Heart left ventricle (tissue), 13 donors: ENCODE data around the gene TMEM208.

Source experiments
- POLR2A ChIP-seq, 2 donors: fragments of 450-650 bp; IDR thresholded peaks; one replicate each; pipeline ENCODE4 v1.6.1; 2017; ENCODE audit warnings: antibody characterized with exemption in 2 of 2, mild to moderate bottlenecking in 2 of 2, moderate library complexity in 2 of 2
- TF ChIP-seq, protein P1 (sequence below), 12 donors: fragments of 200-600 bp; sonication (generic) in 4 of 12; IDR thresholded peaks; one replicate each; pipeline versions ENCODE4 v1.5.0 to v1.8.0; 2018 to 2022; ENCODE audit warnings: antibody characterized with exemption in 12 of 12, mild to moderate bottlenecking in 5 of 12
- donor health status: ischemic (EF 13 %, LVEDD 7.1; RV severe dilation, severe dysfunction).
- donor health status: DM: no; HTN: yes; CAD: no.
- donor health status: DM: no; HTN: no; CAD: no.
- donor health status: ischemic (EF 25% LVEDD 6.9; RV normal size, moderate dysfunction).
- donor health status: ischemic (EF 25% LVEDD 5.7; RV mildly dilated, moderate dysfunction).
- donor health status: ischemic (EF 35%, LVEDD 5.7; RV mildly dilated, moderate dysfunction).
- donor health status: nonischemic (EF 11% LVEDD 7.7; RV severe dilation, severe dysfunction).
- donor health status: DM: yes; HTN: yes; CAD: no.
- donor health status: PGD.
- donor health status: ischemic (EF 29% LVEDD 5.4; RV normal size, mild dysfunction).
- donor health status: nonischemic (EF 23%, LVEDD 6.1; RV moderate dilation, normal function).

DNA sequence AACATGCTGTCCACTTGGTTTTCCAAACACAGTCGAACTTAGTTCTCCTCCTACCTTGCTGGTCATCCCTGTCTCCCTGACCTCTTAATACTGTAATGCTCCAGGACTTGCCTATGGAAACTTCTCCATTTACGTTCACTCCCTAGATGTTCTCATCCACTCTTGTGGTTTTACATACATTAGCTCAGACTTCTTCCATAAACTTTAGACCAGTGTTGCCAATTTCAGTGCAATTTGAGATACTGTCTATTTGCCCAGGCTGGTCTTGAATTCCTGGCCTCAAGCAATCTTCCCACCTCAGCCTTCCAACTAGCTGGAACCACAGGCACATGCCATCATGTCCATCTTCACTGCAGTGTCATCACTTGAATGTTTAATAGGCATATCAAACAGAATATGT is 44.6 kb upstream of the TMEM208 start:
- TF ChIP-seq, protein P1, sequence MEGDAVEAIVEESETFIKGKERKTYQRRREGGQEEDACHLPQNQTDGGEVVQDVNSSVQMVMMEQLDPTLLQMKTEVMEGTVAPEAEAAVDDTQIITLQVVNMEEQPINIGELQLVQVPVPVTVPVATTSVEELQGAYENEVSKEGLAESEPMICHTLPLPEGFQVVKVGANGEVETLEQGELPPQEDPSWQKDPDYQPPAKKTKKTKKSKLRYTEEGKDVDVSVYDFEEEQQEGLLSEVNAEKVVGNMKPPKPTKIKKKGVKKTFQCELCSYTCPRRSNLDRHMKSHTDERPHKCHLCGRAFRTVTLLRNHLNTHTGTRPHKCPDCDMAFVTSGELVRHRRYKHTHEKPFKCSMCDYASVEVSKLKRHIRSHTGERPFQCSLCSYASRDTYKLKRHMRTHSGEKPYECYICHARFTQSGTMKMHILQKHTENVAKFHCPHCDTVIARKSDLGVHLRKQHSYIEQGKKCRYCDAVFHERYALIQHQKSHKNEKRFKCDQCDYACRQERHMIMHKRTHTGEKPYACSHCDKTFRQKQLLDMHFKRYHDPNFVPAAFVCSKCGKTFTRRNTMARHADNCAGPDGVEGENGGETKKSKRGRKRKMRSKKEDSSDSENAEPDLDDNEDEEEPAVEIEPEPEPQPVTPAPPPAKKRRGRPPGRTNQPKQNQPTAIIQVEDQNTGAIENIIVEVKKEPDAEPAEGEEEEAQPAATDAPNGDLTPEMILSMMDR (IDR thresholded peaks at IDR 0.05) = no peak
- TF ChIP-seq POLR2A (IDR thresholded peaks at IDR 0.05) = no peak
